Amniotic epithelial cell (primary cell): ENCODE measurements around the gene SPACA4.
A peak's percentile ranks its signal among the peaks of the same experiment; 100 is the strongest.

ENCODE experiments used
- DNase-seq: peaks from one replicate; pipeline ENCODE4 v3.0.0-alpha.2; 2010; ENCODE audit warnings: low read depth

SPACA4 gene

GRCh38 chr19:48596679-48597465 is 9.7 kb upstream of the SPACA4 start:
- DNase-seq: no peak

- DNase-seq: no peak
Measured at GRCh38 chr19:48598996-48599700, 7.4 kb upstream of the SPACA4 start.

GRCh38 chr19:48600679-48601417 is 5.7 kb upstream of the SPACA4 start:
- no peak for DNase-seq

GRCh38 chr19:48603001-48603400 is 3.5 kb upstream of the SPACA4 start:
- DNase-seq: no peak

GRCh38 chr19:48603449-48603848 is 3.1 kb upstream of the SPACA4 start:
- no peak for DNase-seq

GRCh38 chr19:48603850-48604249 is 2.7 kb upstream of the SPACA4 start:
- no peak for DNase-seq

- no peak for DNase-seq
Measured at GRCh38 chr19:48607359-48607755, 815 bp downstream of the SPACA4 start.

- peak; percentile 42 for DNase-seq
Measured at GRCh38 chr19:48608798-48609263, 2.3 kb downstream of the SPACA4 start.

GRCh38 chr19:48609571-48610108 is 3.1 kb downstream of the SPACA4 start:
- no peak for DNase-seq

- no peak for DNase-seq
Measured at GRCh38 chr19:48611872-48612271, 5.3 kb downstream of the SPACA4 start.

GRCh38 chr19:48613024-48613851 is 6.7 kb downstream of the SPACA4 start:
- DNase-seq: no peak

GRCh38 chr19:48613852-48614435 is 7.4 kb downstream of the SPACA4 start:
- no peak for DNase-seq

- no peak for DNase-seq
Measured at GRCh38 chr19:48614436-48615230, 8.1 kb downstream of the SPACA4 start, which contains the start of gene FAM83E. TSS of gene FAM83E (minus strand) at chr19:48615076. CDS start at chr19:48613372, 1,704 bp downstream.

GRCh38 chr19:48615231-48616040 is 8.9 kb downstream of the SPACA4 start:
- DNase-seq: no peak

- no peak for DNase-seq
Measured at GRCh38 chr19:48616041-48616436, 9.5 kb downstream of the SPACA4 start.

GRCh38 chr19:48616491-48617056 is 10.0 kb downstream of the SPACA4 start:
- DNase-seq: no peak

- DNase-seq: no peak
Measured at GRCh38 chr19:48617146-48617937, 10.8 kb downstream of the SPACA4 start.

- DNase-seq: no peak
Measured at GRCh38 chr19:48618278-48618915, 11.9 kb downstream of the SPACA4 start.
